Spleen (tissue), 11 donors: Measurements from ENCODE around the gene LILRB2. TPM values are rescaled to one million over a fixed set of nuclear protein-coding genes. Genes with fewer than 3 reads are reported as not detected.

Experiments
- DNase-seq: peaks from one replicate; pipeline ENCODE4 v3.0.0-alpha.2; 2020
- H3K27ac ChIP-seq, 8 donors: fragments of 200-600 bp; sonication (generic) in 7 of 8; 1 replicate in 4 of 8; 2 replicates in 4 of 8; pipeline versions ENCODE4 v1.5.0 to v1.8.0; 2016 to 2021; ENCODE audit warnings: inconsistent platforms in 4 of 8, mild to moderate bottlenecking in 4 of 8, moderate library complexity in 1 of 8
- H3K27me3 ChIP-seq, 7 donors: fragments of 200-600 bp; sonication (generic) in 6 of 7; replicated peaks in 1 of 7; 1 replicate in 4 of 7; 2 replicates in 3 of 7; pipeline versions ENCODE4 v1.5.0 to v1.8.0; 2016 to 2021; ENCODE audit warnings: inconsistent platforms in 3 of 7, mild to moderate bottlenecking in 1 of 7
- H3K36me3 ChIP-seq, 6 donors: fragments of 200-600 bp; sonication (generic) in 5 of 6; 1 replicate in 4 of 6; 2 replicates in 2 of 6; pipeline versions ENCODE4 v1.5.0 to v1.8.0; 2016 to 2021; ENCODE audit warnings: inconsistent platforms in 2 of 6
- H3K4me1 ChIP-seq, 6 donors: fragments of 200-600 bp; sonication (generic) in 5 of 6; 1 replicate in 3 of 6; 2 replicates in 3 of 6; pipeline versions ENCODE4 v1.5.0 to v1.8.0; 2016 to 2021; ENCODE audit warnings: inconsistent platforms in 3 of 6
- H3K4me3 ChIP-seq, 8 donors: fragments of 200-600 bp; sonication (generic) in 7 of 8; 1 replicate in 4 of 8; 2 replicates in 4 of 8; pipeline versions ENCODE4 v1.5.0 to v1.8.0; 2016 to 2021; ENCODE audit warnings: inconsistent platforms in 4 of 8, mild to moderate bottlenecking in 4 of 8, moderate library complexity in 2 of 8
- H3K9me3 ChIP-seq, 8 donors: fragments of 200-600 bp; sonication (generic) in 7 of 8; 1 replicate in 4 of 8; 2 replicates in 4 of 8; pipeline versions ENCODE4 v1.5.0 to v1.8.0; 2016 to 2021; ENCODE audit warnings: inconsistent platforms in 4 of 8
- POLR2A ChIP-seq, 3 donors: fragments of 450-650 bp; IDR thresholded peaks; one replicate each; pipeline ENCODE4 v1.5.1; 2017; ENCODE audit warnings: antibody characterized with exemption in 3 of 3, mild to moderate bottlenecking in 1 of 3
- POLR2AphosphoS5 ChIP-seq, 3 donors: sonication (generic); formaldehyde crosslinking; IDR thresholded peaks; one replicate each; pipeline ENCODE4 v1.5.1; 2017; ENCODE audit warnings: antibody characterized with exemption in 3 of 3
- WGBS, 5 donors: extraction: QIAGEN DNeasy Blood & Tissue Kit in 3 of 5; methylation state at CpG; one replicate each; pipeline versions ENCODE4 v1.1.5 to v1.1.7; 2013 to 2018; 5-methylcytosine and 5-hydroxymethylcytosine counted together
- intact Hi-C: fragments of 100-400 bp; cut with DNase I; formaldehyde crosslinking; loops from one replicate; pipeline ENCODE4 v1.15.0; 2023; ENCODE audit warnings: low total_unique reads
- polyA plus RNA-seq, 3 donors: library from polyadenylated mRNA; stranded (reverse); fragments of 200-250 nt; gene quantifications; one replicate each; pipeline ENCODE4 v1.2.1, GENCODE V29; 2013
- total RNA-seq, 7 donors: library from RNA; depleted of rRNA in 3 of 7; stranded (reverse); fragments of >200 nt in 3 of 7; fragmentation: NEBNext Ultra II Directional in 4 of 7; extraction: Animal tissue kit (Norgen Biotek cat#: 25700) in 4 of 7; gene quantifications; one replicate each; pipeline versions ENCODE4 v1.1.0 to v1.2.1, GENCODE V29; 2016 to 2021
- TF ChIP-seq, protein P1 (sequence below), 11 experiments: fragments of 200-600 bp in 7 of 11; fragments of 450-650 bp in 4 of 11; sonication (generic) in 4 of 11; IDR thresholded peaks in 8 of 11; conservative IDR thresholded peaks in 3 of 11; 1 replicate in 7 of 11; 2 replicates in 4 of 11; pipeline versions ENCODE4 v1.4.0 to v1.8.0; 2016 to 2021; ENCODE audit warnings: antibody characterized with exemption in 11 of 11, inconsistent platforms in 4 of 11, mild to moderate bottlenecking in 1 of 11
- donor health status: healthy with polysubstance abuse.
- donor health status: DM: no; HTN: no; CAD: no; lungs with moderate emphysema.
- donor health status: DM: no; HTN: no; CAD: no.
- donor health status: Bipolar disorder and iron deficiency.
- donor health status: healthy.
- donor health status: DM: no; HTN: no; CAD: no.
- donor health status: DM: yes; HTN: yes; CAD: no.

Gene LILRB2
- total and polyA plus RNA-seq, 10 donors = 10.2 to 209 (median 81.5) TPM

- TF ChIP-seq POLR2A (IDR thresholded peaks at IDR 0.05) = no peak
- no peak for TF ChIP-seq POLR2AphosphoS5 (IDR thresholded peaks at IDR 0.05)
- TF ChIP-seq, protein P1, sequence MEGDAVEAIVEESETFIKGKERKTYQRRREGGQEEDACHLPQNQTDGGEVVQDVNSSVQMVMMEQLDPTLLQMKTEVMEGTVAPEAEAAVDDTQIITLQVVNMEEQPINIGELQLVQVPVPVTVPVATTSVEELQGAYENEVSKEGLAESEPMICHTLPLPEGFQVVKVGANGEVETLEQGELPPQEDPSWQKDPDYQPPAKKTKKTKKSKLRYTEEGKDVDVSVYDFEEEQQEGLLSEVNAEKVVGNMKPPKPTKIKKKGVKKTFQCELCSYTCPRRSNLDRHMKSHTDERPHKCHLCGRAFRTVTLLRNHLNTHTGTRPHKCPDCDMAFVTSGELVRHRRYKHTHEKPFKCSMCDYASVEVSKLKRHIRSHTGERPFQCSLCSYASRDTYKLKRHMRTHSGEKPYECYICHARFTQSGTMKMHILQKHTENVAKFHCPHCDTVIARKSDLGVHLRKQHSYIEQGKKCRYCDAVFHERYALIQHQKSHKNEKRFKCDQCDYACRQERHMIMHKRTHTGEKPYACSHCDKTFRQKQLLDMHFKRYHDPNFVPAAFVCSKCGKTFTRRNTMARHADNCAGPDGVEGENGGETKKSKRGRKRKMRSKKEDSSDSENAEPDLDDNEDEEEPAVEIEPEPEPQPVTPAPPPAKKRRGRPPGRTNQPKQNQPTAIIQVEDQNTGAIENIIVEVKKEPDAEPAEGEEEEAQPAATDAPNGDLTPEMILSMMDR (IDR thresholded peaks at IDR 0.05 in 8 of 11, conservative IDR thresholded peaks at IDR 0.05 in 3 of 11) = no peak
- H3K27ac ChIP-seq = peak overlapping the region in 7 of 8 donors; percentile 61 to 89 (median 84)
- 28 to 62% (median 54%) methylated on average over 11 of the region's 11 CpGs for WGBS, 5 donors
- DNase-seq = peak; percentile 85
- peaks cover 0 to 44% (median 4%) of the 10 kb centered on the region in 7 donors for H3K27me3 ChIP-seq
- peak overlapping the region in 1 of 8 donors; percentile 27 for H3K4me3 ChIP-seq
- intact Hi-C loops = no loop called here
- H3K36me3 ChIP-seq = peaks cover 0 to 1% (median 0%) of the 10 kb centered on the region in 6 donors
- no peaks in the 10 kb centered on the region for H3K9me3 ChIP-seq
- peaks cover 0 to 70% (median 19%) of the 10 kb centered on the region in 6 donors for H3K4me1 ChIP-seq
These were observed 35.8 kb upstream of the LILRB2 start for GRCh38 chr19:54316746-54317107.

GRCh38 chr19:54315956-54316355 is 35.0 kb upstream of the LILRB2 start:
- H3K4me1 ChIP-seq = peaks cover 0 to 77% (median 20%) of the 10 kb centered on the region in 6 donors
- no peaks in the 10 kb centered on the region for H3K9me3 ChIP-seq
- 77 to 90% (median 84%) methylated on average over 10 of the region's 10 CpGs for WGBS, 5 donors
- TF ChIP-seq POLR2AphosphoS5 (IDR thresholded peaks at IDR 0.05) (no peak), POLR2A (IDR thresholded peaks at IDR 0.05) (no peak)
- TF ChIP-seq, protein P1 (IDR thresholded peaks at IDR 0.05 in 8 of 11, conservative IDR thresholded peaks at IDR 0.05 in 3 of 11) = no peak
- H3K4me3 ChIP-seq = no peak overlapping the region
- intact Hi-C loops = no loop called here
- DNase-seq = no peak
- H3K27me3 ChIP-seq = peaks cover 0 to 52% (median 4%) of the 10 kb centered on the region in 7 donors
- peaks cover 0 to 9% (median 0%) of the 10 kb centered on the region in 6 donors for H3K36me3 ChIP-seq
- H3K27ac ChIP-seq = peak overlapping the region in 6 of 8 donors; percentile 61 to 89 (median 82)

GRCh38 chr19:54312436-54313377 is 31.8 kb upstream of the LILRB2 start, which contains the start of gene LILRA5:
LILRA5 (minus strand) TSS chr19:54313166; CDS start chr19:54313019, 147 bp downstream.
- Histone ChIP-seq H3K27me3 (peaks cover 0 to 67% (median 4%) of the 10 kb centered on the region in 7 donors), H3K27ac (peak within 1 kb of the TSS in 7 of 8 donors; percentile 61 to 91 (median 82)), H3K4me3 (peak within 1 kb of the TSS; percentile 2 to 60 (median 29)), H3K4me1 (peaks cover 0 to 76% (median 12%) of the 10 kb centered on the region in 6 donors), H3K9me3 (no peaks in the 10 kb centered on the region), H3K36me3 (peaks cover 0 to 26% (median 0%) of the 10 kb centered on the region in 6 donors)
- 14 to 37% (median 31%) methylated on average over 9 to 13 of the region's 13 CpGs for WGBS, 5 donors
- intact Hi-C loops = no loop called here
- TF ChIP-seq POLR2A (IDR thresholded peaks at IDR 0.05) = no peak
- peak; percentile 51 to 64 (median 51) for TF ChIP-seq POLR2AphosphoS5 (IDR thresholded peaks at IDR 0.05)
- DNase-seq = peak; percentile 86

DNA sequence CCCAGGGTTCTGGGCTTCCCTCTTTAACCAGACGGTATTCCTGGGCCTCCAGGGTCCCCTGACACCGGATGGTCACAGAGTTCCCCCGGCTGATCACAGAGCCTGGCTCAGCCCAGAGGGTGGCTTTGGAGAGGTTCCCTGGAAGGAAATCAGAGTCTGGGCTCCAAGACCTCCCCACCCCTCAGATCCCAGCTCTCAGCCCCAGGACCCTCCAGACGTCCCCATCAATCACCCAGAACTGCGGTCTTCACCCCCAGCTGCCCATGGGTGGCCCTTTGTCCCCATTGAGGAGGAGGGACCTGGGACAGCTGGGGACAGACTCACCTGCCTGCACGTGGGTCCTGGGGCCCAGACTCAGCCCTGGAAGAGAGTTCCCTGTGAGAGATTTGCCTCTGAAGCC is 31.1 kb upstream of the LILRB2 start:
- no peak for TF ChIP-seq POLR2A (IDR thresholded peaks at IDR 0.05)
- no peak for TF ChIP-seq POLR2AphosphoS5 (IDR thresholded peaks at IDR 0.05)
- TF ChIP-seq, protein P1 (IDR thresholded peaks at IDR 0.05 in 8 of 11, conservative IDR thresholded peaks at IDR 0.05 in 3 of 11) = no peak
- H3K27me3 ChIP-seq = peaks cover 0 to 70% (median 4%) of the 10 kb centered on the region in 7 donors
- H3K4me1 ChIP-seq = peaks cover 0 to 74% (median 10%) of the 10 kb centered on the region in 6 donors
- H3K36me3 ChIP-seq = peaks cover 0 to 33% (median 0%) of the 10 kb centered on the region in 6 donors
- WGBS, 5 donors = 71 to 81% (median 74%) methylated on average over 6 of the region's 6 CpGs
- peak overlapping the region; percentile 2 to 60 (median 29) for H3K4me3 ChIP-seq
- intact Hi-C loops = no loop called here
- H3K27ac ChIP-seq = peak overlapping the region in 7 of 8 donors; percentile 61 to 91 (median 82)
- no peaks in the 10 kb centered on the region for H3K9me3 ChIP-seq
- DNase-seq = no peak
